Stromal cell of bone marrow (primary cell): ENCODE measurements around the gene SIK1.

Experiments
- DNase-seq: peaks from one replicate; pipeline ENCODE4 v3.0.0-alpha.2; 2012; ENCODE audit warnings: low read depth

The SIK1 gene

DNA sequence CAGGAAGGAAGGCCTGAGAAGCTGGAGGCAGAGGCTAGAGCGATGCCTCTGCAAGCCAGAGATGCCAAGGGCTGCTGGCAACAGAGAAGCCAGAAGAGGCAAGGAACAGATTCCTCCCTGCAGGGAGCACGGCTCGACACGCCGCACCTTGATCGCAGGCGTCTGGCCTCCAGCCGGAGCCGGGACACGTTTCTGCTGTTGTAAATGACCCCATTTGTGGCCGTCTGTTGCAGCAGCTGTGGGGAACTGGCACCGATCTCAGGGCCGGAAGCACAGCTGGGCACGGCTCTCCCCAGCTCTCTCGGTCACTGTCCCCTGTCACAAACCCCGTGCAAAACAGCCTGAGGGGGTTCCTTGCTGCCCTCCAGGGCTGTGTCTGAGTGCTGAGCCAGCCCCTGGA is 59.6 kb downstream of the SIK1 start:
- DNase-seq, result no peak

DNA sequence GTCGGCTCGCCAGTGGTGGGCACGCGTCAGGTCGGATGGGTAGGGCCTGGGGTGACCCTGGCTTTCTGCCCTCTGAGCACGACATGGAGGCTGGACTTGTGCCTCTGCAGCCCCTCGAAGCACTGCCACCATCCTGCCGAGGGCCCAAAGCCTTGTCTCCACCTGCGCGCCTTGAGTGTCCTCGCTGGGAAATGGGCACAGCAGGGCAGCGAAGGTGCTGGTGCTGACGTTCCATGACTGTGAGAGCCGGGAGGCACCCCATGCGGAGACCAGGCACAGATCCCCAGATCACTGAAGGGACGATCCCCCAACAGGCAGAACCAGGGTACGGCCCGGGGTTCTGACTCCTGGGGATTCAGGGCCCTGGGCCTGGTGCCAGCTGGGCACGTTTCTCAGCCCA is 60.3 kb downstream of the SIK1 start:
- no peak for DNase-seq

DNA sequence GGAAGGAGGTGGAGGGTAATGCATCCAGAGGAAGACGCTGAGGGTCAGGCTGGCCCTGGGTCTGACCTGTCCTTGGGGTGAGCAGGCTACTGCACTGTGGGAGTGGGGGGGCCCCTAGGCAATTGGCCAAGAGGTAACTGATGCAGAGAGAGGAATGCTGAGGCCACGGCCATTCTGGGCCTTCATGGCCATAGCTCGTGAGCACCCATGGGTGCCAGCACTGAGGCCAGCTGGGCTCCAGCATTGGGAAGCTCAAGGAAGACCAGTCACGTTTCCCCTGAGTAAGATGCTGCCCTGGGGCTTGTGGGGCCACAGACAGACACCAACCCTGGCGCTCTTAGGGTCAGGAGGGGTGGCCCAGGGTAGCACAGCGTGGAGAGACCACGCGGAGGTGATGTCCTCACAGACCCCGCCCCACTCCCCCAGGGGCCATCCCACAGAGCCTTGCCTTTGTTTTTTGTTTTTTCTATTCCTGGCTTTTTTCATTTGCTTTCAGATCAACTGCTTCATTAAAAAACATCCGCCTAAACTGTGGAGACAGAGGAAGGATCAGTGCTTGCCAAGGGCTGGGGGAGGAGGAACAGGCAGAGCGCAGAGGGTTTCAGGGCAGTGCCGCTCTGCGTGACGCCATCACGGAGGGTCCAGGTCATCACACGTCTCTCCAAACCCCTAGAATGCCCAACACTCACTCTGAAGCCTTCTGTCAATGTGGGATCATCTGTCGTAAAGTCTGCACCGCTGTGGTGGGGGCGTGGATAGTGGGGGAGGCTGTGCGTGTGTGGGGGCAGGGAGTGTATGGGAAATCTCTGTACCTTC is 61.1 kb downstream of the SIK1 start:
- DNase-seq, result no peak

DNA sequence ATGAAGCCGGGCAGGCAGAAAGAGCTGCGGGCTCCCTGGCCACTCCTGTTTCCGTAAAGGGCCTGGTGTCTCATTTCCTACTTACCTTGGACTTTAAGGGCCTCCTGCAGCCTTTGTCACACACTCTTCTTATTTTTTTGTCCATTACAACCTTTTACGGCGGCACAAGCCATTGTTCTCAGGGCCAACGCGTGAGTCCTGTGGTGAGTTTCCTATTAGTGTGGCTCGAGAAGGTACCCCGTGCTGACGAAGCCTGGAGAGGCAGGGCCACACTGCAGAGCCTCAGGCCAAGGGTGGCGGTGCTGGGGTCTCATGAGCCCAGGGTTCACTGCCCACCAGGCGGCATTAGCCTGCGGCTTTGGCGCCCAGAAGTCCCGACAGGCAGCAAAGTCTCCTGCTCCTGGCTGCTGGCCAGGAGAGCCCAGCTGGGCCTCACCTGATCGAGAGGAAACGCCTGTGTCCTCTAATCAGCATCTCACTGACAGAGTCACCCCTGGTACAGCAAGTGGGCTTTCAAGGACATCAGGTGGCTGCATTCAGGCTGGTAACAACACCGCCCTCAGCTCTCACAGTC is 62.0 kb downstream of the SIK1 start:
- no peak for DNase-seq
